ENCODE results near the gene SAP30. TPM values are rescaled to one million over a fixed set of nuclear protein-coding genes. Genes with fewer than 3 reads are reported as not detected.

SAP30 gene
- total RNA-seq, 2 donors from 2014 or later, result 18.8 to 20.0 TPM

GRCh38 chr4:173360587-173361221 is 10.1 kb upstream of the SAP30 start:
- intact Hi-C loops (cut with DNase I), result no loop called here
- no peaks in the 10 kb centered on the region for H3K4me1 ChIP-seq
- H3K4me3 ChIP-seq, result no peak overlapping the region
- no peak overlapping the region for H3K27ac ChIP-seq
- no peaks in the 10 kb centered on the region for H3K27me3 ChIP-seq
- H3K9ac ChIP-seq (ENCODE audit: low read depth in 2 of 2, low read length in 2 of 2), result no peak overlapping the region
- no peak for DNase-seq
- H3K9me3 ChIP-seq, result no peaks in the 10 kb centered on the region
- no peaks in the 10 kb centered on the region for H3K36me3 ChIP-seq
- TF ChIP-seq CTCF (IDR thresholded peaks at IDR 0.05), result no peak

DNA sequence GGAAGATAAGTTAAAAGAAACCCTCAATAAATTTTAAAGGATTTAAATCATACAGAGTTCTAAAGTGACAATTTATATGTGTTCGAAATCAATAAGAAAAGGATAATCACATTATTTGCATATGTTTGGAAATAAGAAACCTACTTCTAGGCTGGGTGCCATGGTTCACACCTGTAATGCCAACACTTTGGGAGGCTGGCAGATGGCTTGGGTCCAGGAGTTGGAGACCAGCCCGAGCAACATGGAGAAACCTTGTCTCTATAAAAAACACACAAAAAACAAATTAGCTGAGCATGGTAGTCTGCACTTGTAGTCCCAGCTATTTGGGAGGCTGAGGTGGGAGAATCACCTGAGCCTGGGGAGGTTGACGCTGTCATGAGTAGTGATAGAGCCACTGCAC is 8.1 kb upstream of the SAP30 start:
- TF ChIP-seq CTCF (IDR thresholded peaks at IDR 0.05), result no peak
- intact Hi-C loops (cut with DNase I), result no loop called here
- no peak overlapping the region for H3K9ac ChIP-seq (ENCODE audit: low read depth in 2 of 2, low read length in 2 of 2)
- no peak overlapping the region for H3K4me3 ChIP-seq
- no peak for DNase-seq
- H3K9me3 ChIP-seq, result no peaks in the 10 kb centered on the region
- H3K4me1 ChIP-seq, result no peaks in the 10 kb centered on the region
- no peak overlapping the region for H3K27ac ChIP-seq
- H3K36me3 ChIP-seq, result no peaks in the 10 kb centered on the region
- no peaks in the 10 kb centered on the region for H3K27me3 ChIP-seq

GRCh38 chr4:173365359-173365996 is 5.3 kb upstream of the SAP30 start:
- peak; percentile 38 for DNase-seq
- Histone ChIP-seq H3K9me3 (no peaks in the 10 kb centered on the region), H3K4me3 (no peak overlapping the region), H3K9ac (ENCODE audit: low read depth in 2 of 2, low read length in 2 of 2) (no peak overlapping the region), H3K4me1 (no peaks in the 10 kb centered on the region), H3K27ac (no peak overlapping the region), H3K27me3 (no peaks in the 10 kb centered on the region), H3K36me3 (no peaks in the 10 kb centered on the region)
- TF ChIP-seq CTCF (IDR thresholded peaks at IDR 0.05), result no peak
- intact Hi-C loops (cut with DNase I), result no loop called here

DNA sequence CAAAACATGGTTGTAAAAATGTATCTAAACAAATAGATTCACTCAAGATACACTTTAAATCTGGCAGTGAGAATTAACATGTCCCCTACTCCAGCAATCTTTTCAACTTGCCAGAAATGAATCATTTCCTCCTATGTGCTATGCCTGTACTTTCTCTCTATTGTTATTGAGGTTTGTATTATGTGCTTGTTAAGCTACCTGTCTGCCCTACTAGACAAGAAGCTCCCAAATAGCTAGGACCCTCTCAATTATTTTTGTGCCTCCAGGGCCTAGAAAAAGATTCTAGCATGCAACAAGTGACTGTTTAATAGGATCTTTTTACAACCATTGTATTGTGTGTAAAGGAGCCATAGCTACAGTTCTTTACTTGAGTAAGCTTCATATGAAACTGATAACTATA is 3.5 kb upstream of the SAP30 start:
- no peaks in the 10 kb centered on the region for H3K36me3 ChIP-seq
- H3K9ac ChIP-seq (ENCODE audit: low read depth in 2 of 2, low read length in 2 of 2), result no peak overlapping the region
- H3K27ac ChIP-seq, result no peak overlapping the region
- no peaks in the 10 kb centered on the region for H3K9me3 ChIP-seq
- no peaks in the 10 kb centered on the region for H3K4me1 ChIP-seq
- DNase-seq, result no peak
- H3K4me3 ChIP-seq, result no peak overlapping the region
- intact Hi-C loops (cut with DNase I), result no loop called here
- no peaks in the 10 kb centered on the region for H3K27me3 ChIP-seq
- no peak for TF ChIP-seq CTCF (IDR thresholded peaks at IDR 0.05)

DNA sequence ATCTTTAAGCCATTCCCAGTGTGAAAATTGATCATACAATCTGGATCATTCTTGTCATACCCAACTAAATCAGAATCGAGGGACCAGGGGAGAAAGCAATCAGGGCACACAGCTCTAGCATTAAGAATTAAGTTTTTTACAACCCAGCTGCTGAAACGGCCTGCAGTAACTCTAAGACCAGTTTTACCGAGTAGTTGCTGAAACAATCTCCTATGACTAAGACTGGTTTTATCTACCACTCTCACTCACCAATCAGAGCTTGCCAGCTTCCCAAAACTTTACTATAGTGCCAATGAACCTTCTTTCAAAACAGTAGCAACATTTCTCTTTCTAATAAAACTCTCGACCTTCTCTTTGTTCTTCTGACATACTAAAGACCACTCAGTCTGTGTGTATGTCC is 2.8 kb upstream of the SAP30 start:
- DNase-seq, result no peak
- no peak overlapping the region for H3K27ac ChIP-seq
- no peaks in the 10 kb centered on the region for H3K36me3 ChIP-seq
- intact Hi-C loops (cut with DNase I), result no loop called here
- no peaks in the 10 kb centered on the region for H3K27me3 ChIP-seq
- no peaks in the 10 kb centered on the region for H3K4me1 ChIP-seq
- H3K9me3 ChIP-seq, result no peaks in the 10 kb centered on the region
- no peak overlapping the region for H3K9ac ChIP-seq (ENCODE audit: low read depth in 2 of 2, low read length in 2 of 2)
- no peak overlapping the region for H3K4me3 ChIP-seq
- TF ChIP-seq CTCF (IDR thresholded peaks at IDR 0.05), result no peak
